ENCODE measurements around the gene TEDC1.
A peak's percentile ranks its signal among the peaks of the same experiment; 100 is the strongest.

Gene TEDC1

GRCh38 chr14:105527381-105527825 lies 36.4 kb downstream of the TEDC1 start:
- DNase-seq, result no peak

GRCh38 chr14:105527826-105528585 lies 37.0 kb downstream of the TEDC1 start:
- DNase-seq, result peak; percentile 76 to 83

GRCh38 chr14:105528586-105529318 lies 37.7 kb downstream of the TEDC1 start:
- no peak for DNase-seq

- DNase-seq, result no peak
Measured at GRCh38 chr14:105529319-105529568, 38.2 kb downstream of the TEDC1 start.

- DNase-seq, result peak in 1 of 2 donors; percentile 38
Measured at GRCh38 chr14:105529569-105530284, 38.7 kb downstream of the TEDC1 start.

GRCh38 chr14:105530285-105531087 lies 39.4 kb downstream of the TEDC1 start:
- no peak for DNase-seq

GRCh38 chr14:105531088-105531893 lies 40.2 kb downstream of the TEDC1 start:
- DNase-seq, result no peak

- no peak for DNase-seq
Measured at GRCh38 chr14:105531894-105532623, 41.0 kb downstream of the TEDC1 start.

GRCh38 chr14:105532735-105533141 lies 41.7 kb downstream of the TEDC1 start:
- DNase-seq, result peak in 1 of 2 donors; percentile 55

GRCh38 chr14:105533391-105533790 lies 42.3 kb downstream of the TEDC1 start:
- DNase-seq, result no peak

GRCh38 chr14:105533811-105534498 lies 42.9 kb downstream of the TEDC1 start:
- DNase-seq, result no peak

- no peak for DNase-seq
Measured at GRCh38 chr14:105534586-105534985, 43.5 kb downstream of the TEDC1 start.

- DNase-seq, result no peak
Measured at GRCh38 chr14:105536051-105536450, 45.0 kb downstream of the TEDC1 start.

- no peak for DNase-seq
Measured at GRCh38 chr14:105536691-105537579, 45.9 kb downstream of the TEDC1 start.

- DNase-seq, result peak; percentile 61 to 68
Measured at GRCh38 chr14:105537580-105538474, 46.8 kb downstream of the TEDC1 start.

GRCh38 chr14:105538481-105539049 lies 47.5 kb downstream of the TEDC1 start:
- DNase-seq, result no peak

GRCh38 chr14:105540811-105541210 lies 49.8 kb downstream of the TEDC1 start:
- no peak for DNase-seq

- no peak for DNase-seq
Measured at GRCh38 chr14:105541218-105541875, 50.3 kb downstream of the TEDC1 start.

All from CD4-positive, alpha-beta T cell treated with Interleukin-4 for 1 hour (primary cell).